ENCODE data around the gene MYT1.

GRCh38 chr20:64188682-64189529, 24.7 kb downstream of the MYT1 start:
- no peak for TF ChIP-seq CTCF (IDR thresholded peaks at IDR 0.05)
- no peak for TF ChIP-seq POLR2A (IDR thresholded peaks at IDR 0.05)
